ENCODE data around the gene TRERF1. TPM values are rescaled to one million over a fixed set of nuclear protein-coding genes. Genes with fewer than 3 reads are reported as not detected.

The TRERF1 gene
- total RNA-seq, 6 experiments from 2014 or later = 0.29 to 1.2 (median 0.60) TPM

GRCh38 chr6:42315991-42316970 lies 135.4 kb downstream of the TRERF1 start:
- DNase-seq (no peak), ATAC-seq (peak in 3 of 4 donors; percentile 21 to 63 (median 58))
- no peaks in the 10 kb centered on the region for H3K27me3 ChIP-seq
- intact Hi-C loops (cut with DNase I) = no loop called here
- H3K9me3 ChIP-seq = no peaks in the 10 kb centered on the region
- peak overlapping the region in 1 of 3 donors; percentile 47 for H3K27ac ChIP-seq
- H3K4me3 ChIP-seq = no peak overlapping the region
- H3K36me3 ChIP-seq = no peaks in the 10 kb centered on the region
- H3K4me1 ChIP-seq = no peaks in the 10 kb centered on the region
- TF ChIP-seq POLR2A (IDR thresholded peaks at IDR 0.05) (no peak), CTCF (IDR thresholded peaks at IDR 0.05) (no peak)
- WGBS (ENCODE audit: insufficient coverage, low coverage, low lambda C conversion rate, missing lambda C conversion rate) = 35% methylated on average over 5 of the region's 8 CpGs

- DNase-seq (no peak), ATAC-seq (no peak)
- Histone ChIP-seq H3K4me3 (no peak overlapping the region), H3K27ac (no peak overlapping the region), H3K4me1 (no peaks in the 10 kb centered on the region), H3K9me3 (no peaks in the 10 kb centered on the region), H3K27me3 (no peaks in the 10 kb centered on the region), H3K36me3 (no peaks in the 10 kb centered on the region)
- WGBS (ENCODE audit: insufficient coverage, low coverage, low lambda C conversion rate, missing lambda C conversion rate) = 69% methylated on average over 9 of the region's 10 CpGs
- intact Hi-C loops (cut with DNase I) = no loop called here
- TF ChIP-seq CTCF (IDR thresholded peaks at IDR 0.05) = no peak
- TF ChIP-seq POLR2A (IDR thresholded peaks at IDR 0.05) = no peak
Measured at GRCh38 chr6:42315259-42315990, 136.3 kb downstream of the TRERF1 start.

- intact Hi-C loops (cut with DNase I) = no loop called here
- no peak for TF ChIP-seq POLR2A (IDR thresholded peaks at IDR 0.05)
- no peak for TF ChIP-seq CTCF (IDR thresholded peaks at IDR 0.05)
- DNase-seq (no peak), ATAC-seq (no peak)
- Histone ChIP-seq H3K4me1 (no peaks in the 10 kb centered on the region), H3K36me3 (no peaks in the 10 kb centered on the region), H3K4me3 (no peak overlapping the region), H3K27ac (no peak overlapping the region), H3K9me3 (no peaks in the 10 kb centered on the region), H3K27me3 (no peaks in the 10 kb centered on the region)
- 60% methylated on average over 10 of the region's 10 CpGs for WGBS (ENCODE audit: insufficient coverage, low coverage, low lambda C conversion rate, missing lambda C conversion rate)
Measured at GRCh38 chr6:42314571-42315258, 137.0 kb downstream of the TRERF1 start.

GRCh38 chr6:42313941-42314570 lies 137.7 kb downstream of the TRERF1 start:
- Histone ChIP-seq H3K27me3 (no peaks in the 10 kb centered on the region), H3K36me3 (no peaks in the 10 kb centered on the region), H3K27ac (no peak overlapping the region), H3K4me1 (no peaks in the 10 kb centered on the region), H3K9me3 (no peaks in the 10 kb centered on the region), H3K4me3 (no peak overlapping the region)
- DNase-seq (no peak), ATAC-seq (no peak)
- intact Hi-C loops (cut with DNase I) = no loop called here
- TF ChIP-seq CTCF (IDR thresholded peaks at IDR 0.05) = no peak
- no peak for TF ChIP-seq POLR2A (IDR thresholded peaks at IDR 0.05)
- 67% methylated on average over 9 of the region's 9 CpGs for WGBS (ENCODE audit: insufficient coverage, low coverage, low lambda C conversion rate, missing lambda C conversion rate)
